Endothelial cell of umbilical vein (primary cell): ENCODE results near the gene TRRAP.

Experiments used
- EZH2 ChIP-seq: IDR thresholded peaks from 2 replicates; pipeline ENCODE4 v1.6.1; 2012; ENCODE audit warnings: borderline replicate concordance, low read depth, mild to moderate bottlenecking, moderate library complexity, low read length, inconsistent platforms; ENCODE audit not compliant: severe bottlenecking
- FOS ChIP-seq: IDR thresholded peaks from 2 replicates; pipeline ENCODE4 v1.6.1; 2011; ENCODE audit warnings: mild to moderate bottlenecking, low read length, moderate library complexity, borderline replicate concordance; ENCODE audit not compliant: insufficient read depth
- JUN ChIP-seq: IDR thresholded peaks from 2 replicates; pipeline ENCODE4 v1.6.1; 2011; ENCODE audit warnings: borderline replicate concordance, low read depth; ENCODE audit not compliant: insufficient read length, insufficient read depth
- MYC ChIP-seq: IDR thresholded peaks from one replicate; pipeline ENCODE4 v1.6.1; 2011; ENCODE audit warnings: mild to moderate bottlenecking, low read depth, low read length
- POLR2A ChIP-seq: IDR thresholded peaks from 2 replicates; pipeline ENCODE4 v1.6.1; 2012; ENCODE audit warnings: low read depth, mild to moderate bottlenecking, control low read depth, low read length
- POLR2AphosphoS5 ChIP-seq: IDR thresholded peaks from 2 replicates; pipeline ENCODE4 v1.6.1; 2012; ENCODE audit warnings: low read depth, mild to moderate bottlenecking, control low read depth, low read length, moderate library complexity; ENCODE audit not compliant: insufficient read depth
- TF ChIP-seq, protein P1 (sequence below), 2 donors: IDR thresholded peaks; 1 replicate in 1 of 2; 2 replicates in 1 of 2; pipeline ENCODE4 v1.5.1; 2011; ENCODE audit warnings: low read length in 2 of 2, mild to moderate bottlenecking in 2 of 2, moderate library complexity in 2 of 2, control low read depth in 1 of 2, inconsistent platforms in 1 of 2, low read depth in 1 of 2; ENCODE audit not compliant: insufficient read depth in 1 of 2; ENCODE audit errors: extremely low read depth in 1 of 2
- TF ChIP-seq, protein P2 (sequence below): IDR thresholded peaks from 2 replicates; pipeline ENCODE4 v1.6.1; 2011; ENCODE audit not compliant: insufficient read depth, insufficient read length

GRCh38 chr7:99008181-99008631 lies 129.9 kb downstream of the TRRAP start:
- TF ChIP-seq, protein P1, sequence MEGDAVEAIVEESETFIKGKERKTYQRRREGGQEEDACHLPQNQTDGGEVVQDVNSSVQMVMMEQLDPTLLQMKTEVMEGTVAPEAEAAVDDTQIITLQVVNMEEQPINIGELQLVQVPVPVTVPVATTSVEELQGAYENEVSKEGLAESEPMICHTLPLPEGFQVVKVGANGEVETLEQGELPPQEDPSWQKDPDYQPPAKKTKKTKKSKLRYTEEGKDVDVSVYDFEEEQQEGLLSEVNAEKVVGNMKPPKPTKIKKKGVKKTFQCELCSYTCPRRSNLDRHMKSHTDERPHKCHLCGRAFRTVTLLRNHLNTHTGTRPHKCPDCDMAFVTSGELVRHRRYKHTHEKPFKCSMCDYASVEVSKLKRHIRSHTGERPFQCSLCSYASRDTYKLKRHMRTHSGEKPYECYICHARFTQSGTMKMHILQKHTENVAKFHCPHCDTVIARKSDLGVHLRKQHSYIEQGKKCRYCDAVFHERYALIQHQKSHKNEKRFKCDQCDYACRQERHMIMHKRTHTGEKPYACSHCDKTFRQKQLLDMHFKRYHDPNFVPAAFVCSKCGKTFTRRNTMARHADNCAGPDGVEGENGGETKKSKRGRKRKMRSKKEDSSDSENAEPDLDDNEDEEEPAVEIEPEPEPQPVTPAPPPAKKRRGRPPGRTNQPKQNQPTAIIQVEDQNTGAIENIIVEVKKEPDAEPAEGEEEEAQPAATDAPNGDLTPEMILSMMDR (IDR thresholded peaks at IDR 0.05; ENCODE audit: extremely low read depth in 1 of 2, insufficient read depth in 1 of 2, low read depth in 1 of 2, low read length in 2 of 2): no peak
- TF ChIP-seq POLR2A (no peak), POLR2AphosphoS5 (no peak), EZH2 (no peak), JUN (no peak), FOS (no peak), MYC (no peak)
- TF ChIP-seq, protein P2, sequence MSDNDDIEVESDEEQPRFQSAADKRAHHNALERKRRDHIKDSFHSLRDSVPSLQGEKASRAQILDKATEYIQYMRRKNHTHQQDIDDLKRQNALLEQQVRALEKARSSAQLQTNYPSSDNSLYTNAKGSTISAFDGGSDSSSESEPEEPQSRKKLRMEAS: no peak
